Measurements from ENCODE around the gene RNASET2. TPM values are rescaled to one million over a fixed set of nuclear protein-coding genes. Genes with fewer than 3 reads are reported as not detected.

Gene RNASET2
- total RNA-seq, 2 donors from 2014 or later = 53.7 to 66.3 TPM

GRCh38 chr6:166980738-166981137 is 24.4 kb upstream of the RNASET2 start:
- no peaks in the 10 kb centered on the region for H3K27me3 ChIP-seq
- H3K9me3 ChIP-seq = no peaks in the 10 kb centered on the region
- H3K4me1 ChIP-seq = no peaks in the 10 kb centered on the region
- intact Hi-C loops (cut with DNase I) = loop anchor here (10.0 kb wide), 1 partner anchor 206 kb away; no protein-coding TSS in a partner anchor
- H3K36me3 ChIP-seq (replicated peaks in 1 of 2; ENCODE audit: insufficient read depth in 1 of 2, low read depth in 2 of 2) = no peaks in the 10 kb centered on the region
- H3K4me3 ChIP-seq = no peak overlapping the region
- ATAC-seq (no peak), DNase-seq (no peak)
- H3K27ac ChIP-seq = no peak overlapping the region
- no peak for TF ChIP-seq CTCF (IDR thresholded peaks at IDR 0.05)
- no peak for TF ChIP-seq POLR2A (IDR thresholded peaks at IDR 0.05)
- 94 to 96% methylated on average over 3 of the region's 3 CpGs for WGBS, 2 donors

GRCh38 chr6:166977621-166978525 is 21.5 kb upstream of the RNASET2 start:
- DNase-seq = no peak
- ATAC-seq = no peak
- H3K4me3 ChIP-seq = no peak overlapping the region
- no peaks in the 10 kb centered on the region for H3K4me1 ChIP-seq
- intact Hi-C loops (cut with DNase I) = no loop called here
- H3K9me3 ChIP-seq = no peaks in the 10 kb centered on the region
- no peaks in the 10 kb centered on the region for H3K27me3 ChIP-seq
- H3K27ac ChIP-seq = no peak overlapping the region
- WGBS, 2 donors = 90% methylated on average over 9 of the region's 9 CpGs
- TF ChIP-seq CTCF (IDR thresholded peaks at IDR 0.05) (no peak), POLR2A (IDR thresholded peaks at IDR 0.05) (no peak)
- no peaks in the 10 kb centered on the region for H3K36me3 ChIP-seq (replicated peaks in 1 of 2; ENCODE audit: insufficient read depth in 1 of 2, low read depth in 2 of 2)

GRCh38 chr6:166976636-166977035 is 20.3 kb upstream of the RNASET2 start:
- 93 to 100% methylated on average over 1 to 2 of the region's 2 CpGs for WGBS, 2 donors
- intact Hi-C loops (cut with DNase I) = no loop called here
- no peak overlapping the region for H3K4me3 ChIP-seq
- no peaks in the 10 kb centered on the region for H3K9me3 ChIP-seq
- no peak for TF ChIP-seq POLR2A (IDR thresholded peaks at IDR 0.05)
- no peaks in the 10 kb centered on the region for H3K4me1 ChIP-seq
- DNase-seq (no peak), ATAC-seq (no peak)
- no peak overlapping the region for H3K27ac ChIP-seq
- no peaks in the 10 kb centered on the region for H3K36me3 ChIP-seq (replicated peaks in 1 of 2; ENCODE audit: insufficient read depth in 1 of 2, low read depth in 2 of 2)
- no peaks in the 10 kb centered on the region for H3K27me3 ChIP-seq

GRCh38 chr6:166972101-166972500 is 15.8 kb upstream of the RNASET2 start:
- ATAC-seq = no peak
- Histone ChIP-seq H3K9me3 (no peaks in the 10 kb centered on the region), H3K27ac (no peak overlapping the region), H3K27me3 (no peaks in the 10 kb centered on the region), H3K4me1 (no peaks in the 10 kb centered on the region), H3K4me3 (no peak overlapping the region), H3K36me3 (replicated peaks in 1 of 2; ENCODE audit: insufficient read depth in 1 of 2, low read depth in 2 of 2) (no peaks in the 10 kb centered on the region)
- intact Hi-C loops (cut with DNase I) = no loop called here
- no peak for TF ChIP-seq CTCF (IDR thresholded peaks at IDR 0.05)
- no peak for DNase-seq
- 86 to 90% methylated on average over 2 of the region's 2 CpGs for whole genome bisulfite sequencing, 2 donors

- H3K4me1 ChIP-seq = no peaks in the 10 kb centered on the region
- no peaks in the 10 kb centered on the region for H3K27me3 ChIP-seq
- 69 to 74% methylated on average over 6 to 8 of the region's 8 CpGs for WGBS, 2 donors
- H3K36me3 ChIP-seq (replicated peaks in 1 of 2; ENCODE audit: insufficient read depth in 1 of 2, low read depth in 2 of 2) = no peaks in the 10 kb centered on the region
- TF ChIP-seq POLR2A (IDR thresholded peaks at IDR 0.05) (no peak), CTCF (IDR thresholded peaks at IDR 0.05) (no peak)
- H3K4me3 ChIP-seq = no peak overlapping the region
- DNase-seq = no peak
- no peak overlapping the region for H3K27ac ChIP-seq
- intact Hi-C loops (cut with DNase I) = no loop called here
- ATAC-seq = no peak
- no peaks in the 10 kb centered on the region for H3K9me3 ChIP-seq
Observed at GRCh38 chr6:166971271-166971670, 14.9 kb upstream of the RNASET2 start.
